GM21515 (cell line): ENCODE results near the gene ALPL.

Experiments
- ATAC-seq: cut with Tn5 transposase; IDR thresholded peaks from one replicate; pipeline ENCODE4 v1.9.1; 2021; ENCODE audit not compliant: unreplicated experiment

The ALPL gene

DNA sequence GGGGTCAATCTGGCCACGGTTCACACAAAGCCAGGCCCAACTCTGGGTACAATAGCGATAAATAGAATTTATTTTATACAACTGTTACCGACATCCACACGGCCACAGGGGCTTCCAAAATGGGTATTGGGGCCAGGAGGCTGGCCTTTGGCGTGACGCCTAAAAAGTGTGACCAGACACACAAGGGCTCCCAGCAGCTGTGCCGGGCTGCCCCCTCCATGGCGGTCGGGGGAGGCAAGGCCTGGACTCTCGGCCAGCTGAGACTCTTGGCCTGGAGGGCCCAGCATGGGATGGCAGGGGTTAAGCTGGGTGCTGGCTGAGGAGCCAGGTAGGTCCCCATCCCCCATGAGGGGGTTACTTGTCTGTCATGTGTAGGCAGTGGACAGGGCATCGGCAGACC, 87.0 kb downstream of the ALPL start:
- no peak for ATAC-seq

DNA sequence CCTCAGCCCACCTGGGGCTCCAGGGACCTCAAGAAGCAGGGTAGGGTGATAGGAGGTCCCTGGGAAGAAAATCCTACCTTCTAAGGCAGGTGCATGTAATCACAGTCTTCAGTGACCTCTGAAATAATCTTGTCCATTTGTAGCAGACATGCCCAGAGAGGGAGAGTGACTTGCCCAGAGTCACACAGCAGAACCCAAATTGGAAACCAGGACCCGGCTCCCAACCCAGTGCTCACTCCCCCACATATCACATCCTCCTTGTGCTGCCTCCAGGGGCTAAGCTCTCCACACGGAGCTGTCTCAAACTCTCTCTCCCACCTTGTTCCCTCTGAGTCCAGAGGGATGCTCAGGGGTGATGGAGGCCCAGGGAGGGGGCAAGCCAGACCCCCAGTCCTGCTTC, 87.4 kb downstream of the ALPL start:
- ATAC-seq = no peak

- no peak for ATAC-seq
Observed at GRCh38 chr1:21597753-21598152, 88.5 kb downstream of the ALPL start.

- ATAC-seq = no peak
Observed at GRCh38 chr1:21598417-21598816, 89.2 kb downstream of the ALPL start.

- no peak for ATAC-seq
Observed at GRCh38 chr1:21598904-21599303, 89.7 kb downstream of the ALPL start.

DNA sequence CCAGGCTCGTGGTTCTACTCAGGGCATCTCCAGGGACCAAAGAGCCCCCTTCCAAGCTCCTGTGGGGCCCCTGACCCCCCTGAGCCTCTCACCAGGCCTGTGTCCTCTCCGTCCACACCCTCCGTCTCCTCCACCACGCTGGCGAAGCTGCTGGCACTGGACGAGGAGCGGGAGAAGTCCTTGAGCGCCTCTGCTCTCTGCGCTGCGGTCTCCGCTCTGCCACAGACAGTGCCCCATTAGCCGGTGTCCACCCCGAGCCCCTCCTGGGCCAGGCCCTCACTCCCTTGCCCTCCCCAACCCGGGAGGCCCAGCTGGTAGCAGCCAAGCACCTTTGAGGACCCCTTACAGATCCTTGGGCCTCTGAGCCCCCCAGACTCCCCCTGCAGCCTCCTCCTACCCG, 90.2 kb downstream of the ALPL start:
- ATAC-seq = no peak

GRCh38 chr1:21601278-21602048, 92.2 kb downstream of the ALPL start:
- ATAC-seq = no peak

DNA sequence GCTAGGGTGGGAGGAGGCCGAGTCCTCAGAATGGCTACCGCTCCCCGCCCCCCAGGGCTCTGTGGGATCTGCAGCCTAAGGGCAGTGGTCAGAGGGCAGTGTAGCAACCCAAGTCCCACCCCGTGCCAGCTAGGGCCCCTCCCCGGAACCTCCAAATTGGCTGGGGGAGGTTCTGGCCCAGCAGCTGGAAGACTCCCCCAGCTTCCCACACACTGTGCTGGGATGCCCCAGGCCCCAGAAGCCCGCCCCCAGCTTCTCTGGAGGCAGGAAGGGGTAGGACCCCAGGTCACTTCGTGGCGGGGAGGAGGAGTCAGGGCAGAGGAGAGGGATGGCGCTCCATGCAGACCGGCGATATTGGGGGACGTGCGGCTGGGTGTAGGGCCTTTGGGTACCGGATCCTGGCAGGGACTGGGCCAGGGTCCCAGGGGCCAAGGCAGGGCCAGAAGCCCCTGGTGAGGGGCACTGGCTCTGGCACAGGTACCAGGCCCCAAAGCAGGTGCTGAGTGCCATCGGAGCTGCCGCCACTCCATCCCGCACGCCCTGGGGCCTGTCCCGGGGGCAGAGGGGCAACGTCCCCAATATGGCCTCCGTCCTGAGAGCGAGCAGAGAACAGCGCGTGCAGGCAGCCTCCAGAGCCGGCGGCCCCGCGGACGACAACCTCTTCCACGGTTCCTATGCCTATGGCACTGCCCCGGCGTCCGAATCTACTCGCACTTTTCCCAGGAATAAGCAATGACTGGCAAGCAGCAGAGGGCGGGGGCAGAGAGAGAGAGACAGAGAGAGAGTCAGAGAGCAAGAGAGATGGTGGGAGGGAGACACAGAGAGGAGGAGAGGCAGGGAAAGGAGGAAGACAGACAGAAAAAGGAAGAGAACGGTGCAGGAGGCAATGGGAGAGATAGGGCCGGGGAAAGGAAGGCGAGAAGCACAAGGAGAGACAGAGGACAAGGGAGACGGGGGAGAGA, 94.2 kb downstream of the ALPL start:
- ATAC-seq = no peak

DNA sequence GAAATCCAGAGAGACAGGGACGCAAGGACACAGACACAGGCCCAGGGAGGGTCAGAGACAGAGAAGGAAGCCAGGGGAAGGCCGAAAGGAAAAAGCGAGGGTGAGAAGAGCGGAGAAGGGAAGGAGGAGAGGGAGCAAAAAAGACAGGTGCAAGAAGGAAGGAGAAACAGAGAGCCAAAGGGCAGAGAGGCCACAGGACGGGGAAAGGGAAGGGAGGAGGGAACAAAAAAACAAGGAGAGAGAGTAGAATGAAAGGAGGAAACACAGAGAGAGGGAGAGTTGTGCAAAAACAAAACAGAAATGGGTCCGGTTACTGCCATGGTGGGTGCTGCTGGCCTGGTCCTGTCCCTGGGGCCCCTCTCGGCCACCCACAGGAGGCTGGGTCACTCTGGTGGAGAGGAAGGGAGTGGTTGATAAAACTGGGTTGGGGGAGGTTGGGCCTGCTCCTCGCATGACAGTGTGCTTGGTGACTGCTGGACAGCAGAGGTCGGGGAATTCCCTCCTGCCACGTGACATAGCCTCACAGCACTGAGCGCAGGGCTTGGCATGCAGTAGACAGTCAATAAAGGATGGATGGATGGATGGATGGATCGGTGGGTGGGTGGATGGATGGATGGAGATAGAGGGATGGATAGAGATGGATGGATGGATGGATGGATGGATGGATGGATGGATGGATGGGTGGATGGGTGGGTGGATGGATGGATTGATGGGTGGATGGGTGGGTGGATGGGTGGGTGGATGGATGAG, 95.2 kb downstream of the ALPL start:
- no peak for ATAC-seq

- no peak for ATAC-seq
Observed at GRCh38 chr1:21605012-21605715, 95.9 kb downstream of the ALPL start.

GRCh38 chr1:21605964-21606705, 96.9 kb downstream of the ALPL start:
- ATAC-seq = no peak

GRCh38 chr1:21607549-21608529, 98.6 kb downstream of the ALPL start:
- no peak for ATAC-seq

- no peak for ATAC-seq
Observed at GRCh38 chr1:21608798-21609197, 99.6 kb downstream of the ALPL start.

- ATAC-seq = no peak
Observed at GRCh38 chr1:21610027-21610426, 100.8 kb downstream of the ALPL start.

- no peak for ATAC-seq
Observed at GRCh38 chr1:21610989-21611785, 102.0 kb downstream of the ALPL start.

DNA sequence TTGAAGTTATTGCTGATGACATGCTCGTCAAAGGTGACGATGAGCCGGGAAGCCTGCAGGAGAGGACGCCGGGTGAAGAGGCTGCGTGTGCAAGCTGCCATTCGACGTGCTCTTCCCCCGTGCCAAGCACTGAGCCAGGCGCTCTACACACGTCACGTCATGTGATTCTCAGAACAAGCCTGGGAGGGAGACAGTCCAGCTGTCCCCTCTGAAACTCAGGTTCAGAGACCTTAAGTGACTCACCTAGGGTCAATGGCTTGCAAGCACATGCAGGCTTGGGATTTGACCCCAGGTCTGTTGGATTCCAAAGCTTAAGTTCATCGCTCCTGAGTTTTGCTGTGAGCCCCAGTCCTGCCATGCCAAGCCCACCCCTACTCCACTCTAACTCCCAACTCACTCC, 102.8 kb downstream of the ALPL start:
- ATAC-seq = no peak

GRCh38 chr1:21613072-21613867, 104.0 kb downstream of the ALPL start:
- ATAC-seq = no peak
